GM18520 (cell line): ENCODE results near the gene ASF1B.

Experiments used
- ATAC-seq: cut with Tn5 transposase; IDR thresholded peaks from one replicate; pipeline ENCODE4 v1.9.1; 2021; ENCODE audit not compliant: unreplicated experiment

ASF1B gene

DNA sequence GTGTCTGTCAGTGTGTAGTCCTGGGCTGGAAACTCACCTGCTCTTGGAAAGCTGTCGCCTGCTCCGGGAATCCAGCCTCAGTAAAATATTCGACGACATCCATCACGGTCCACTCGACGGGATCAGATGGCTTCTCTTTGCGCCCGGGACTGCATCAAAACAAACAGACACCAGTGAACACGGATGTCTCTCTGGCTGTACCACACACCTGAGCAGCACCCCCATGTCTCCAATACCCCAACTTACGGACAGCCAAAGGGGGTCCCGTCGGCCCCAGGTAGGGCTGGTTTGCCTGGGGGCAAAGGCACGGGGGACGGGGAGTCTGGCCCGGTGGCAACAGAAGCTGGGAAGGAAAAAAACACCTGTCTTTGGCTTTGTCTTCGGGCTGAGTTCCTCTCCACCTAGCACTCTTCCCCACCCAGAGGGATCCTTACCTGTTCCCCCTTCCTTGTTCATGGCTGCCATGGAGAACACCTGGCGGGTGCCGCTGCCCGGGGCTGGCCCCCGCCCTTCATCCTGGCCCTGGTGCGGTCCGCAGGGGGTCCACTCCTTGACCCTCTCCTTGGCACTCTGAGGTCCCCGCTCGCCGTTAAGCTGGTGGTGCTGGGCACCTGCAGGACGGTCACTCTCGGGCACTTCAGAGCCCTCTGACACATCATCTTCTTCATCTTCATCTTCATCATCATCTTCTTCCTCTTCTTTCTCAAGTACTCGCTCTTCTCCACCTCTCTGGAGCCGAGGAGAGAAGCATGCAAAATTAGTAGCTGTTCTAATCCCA is 47.6 kb downstream of the ASF1B start:
- ATAC-seq = no peak

DNA sequence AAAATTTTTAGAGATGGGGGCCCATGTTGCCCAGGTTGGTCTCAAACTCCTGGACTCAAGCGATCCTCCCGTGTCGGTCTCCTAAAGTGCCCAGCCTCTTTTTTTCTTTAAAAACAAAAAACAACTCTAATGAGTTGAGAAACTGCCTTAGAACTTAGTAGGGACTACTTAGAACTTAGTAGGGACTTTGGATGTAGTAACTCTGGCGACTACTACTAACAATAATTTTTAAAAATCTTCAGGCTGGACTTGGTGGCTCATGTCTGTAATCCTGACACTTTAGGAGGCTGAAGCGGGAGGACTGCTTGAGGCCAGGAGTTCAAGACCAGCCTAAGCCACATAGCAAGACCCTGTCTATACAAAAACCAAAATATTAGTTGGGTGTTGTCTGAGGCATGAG is 50.3 kb downstream of the ASF1B start:
- ATAC-seq = no peak

DNA sequence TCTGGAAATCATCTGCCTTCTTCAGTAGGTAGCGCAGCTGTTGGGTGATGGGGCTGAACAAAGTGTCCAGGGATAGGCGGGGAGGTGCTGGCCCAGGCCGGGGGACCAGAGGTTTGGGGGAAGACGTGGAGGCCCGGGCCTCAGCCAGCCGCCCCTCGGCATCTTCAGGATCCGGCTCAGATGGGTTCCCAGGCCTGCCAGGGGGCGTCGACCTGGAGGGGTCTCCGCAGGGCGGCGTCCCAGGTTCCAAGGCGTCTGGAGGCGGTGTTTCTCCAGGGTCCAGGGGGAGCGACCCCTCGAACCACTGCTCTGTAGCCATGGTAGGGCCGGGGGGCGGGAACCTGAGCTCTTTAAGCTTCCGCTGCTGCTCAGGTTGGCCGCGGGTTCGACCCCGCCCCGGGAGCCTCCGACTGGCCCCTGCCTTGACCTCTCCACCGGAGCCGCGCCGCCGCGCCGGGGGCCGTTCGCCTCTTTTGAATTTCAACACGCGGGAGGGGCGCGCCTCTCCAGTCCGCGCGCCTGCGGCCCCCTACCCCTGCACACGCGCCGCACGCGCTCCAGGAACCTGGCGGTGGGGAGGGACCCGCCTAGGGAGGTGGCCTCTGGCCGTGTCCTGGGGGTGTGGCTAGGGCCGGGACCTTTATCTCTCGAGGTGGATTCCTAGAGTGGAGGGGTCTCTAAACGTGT is 50.9 kb downstream of the ASF1B start, which contains the start of gene C19orf67:
Gene C19orf67, minus strand, starts transcription at position 475 of the 687 bp plus-strand sequence. Its CDS starts 156 bp downstream, at position 319.
- no peak for ATAC-seq

DNA sequence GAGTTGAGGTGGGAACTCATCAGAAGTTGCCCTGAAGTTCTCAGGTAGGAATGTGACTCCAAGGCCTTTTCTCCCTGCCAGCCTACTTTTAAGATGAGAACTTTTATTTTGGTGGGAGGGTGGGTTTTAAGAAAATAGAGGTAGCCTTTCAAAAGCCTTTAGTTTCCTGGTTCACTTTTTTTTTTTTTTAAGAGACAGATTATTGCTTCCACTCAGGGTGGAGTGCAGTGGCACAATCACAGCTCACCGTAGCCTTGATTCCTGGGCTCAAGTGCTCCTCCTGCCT is 53.8 kb downstream of the ASF1B start:
- ATAC-seq = no peak

DNA sequence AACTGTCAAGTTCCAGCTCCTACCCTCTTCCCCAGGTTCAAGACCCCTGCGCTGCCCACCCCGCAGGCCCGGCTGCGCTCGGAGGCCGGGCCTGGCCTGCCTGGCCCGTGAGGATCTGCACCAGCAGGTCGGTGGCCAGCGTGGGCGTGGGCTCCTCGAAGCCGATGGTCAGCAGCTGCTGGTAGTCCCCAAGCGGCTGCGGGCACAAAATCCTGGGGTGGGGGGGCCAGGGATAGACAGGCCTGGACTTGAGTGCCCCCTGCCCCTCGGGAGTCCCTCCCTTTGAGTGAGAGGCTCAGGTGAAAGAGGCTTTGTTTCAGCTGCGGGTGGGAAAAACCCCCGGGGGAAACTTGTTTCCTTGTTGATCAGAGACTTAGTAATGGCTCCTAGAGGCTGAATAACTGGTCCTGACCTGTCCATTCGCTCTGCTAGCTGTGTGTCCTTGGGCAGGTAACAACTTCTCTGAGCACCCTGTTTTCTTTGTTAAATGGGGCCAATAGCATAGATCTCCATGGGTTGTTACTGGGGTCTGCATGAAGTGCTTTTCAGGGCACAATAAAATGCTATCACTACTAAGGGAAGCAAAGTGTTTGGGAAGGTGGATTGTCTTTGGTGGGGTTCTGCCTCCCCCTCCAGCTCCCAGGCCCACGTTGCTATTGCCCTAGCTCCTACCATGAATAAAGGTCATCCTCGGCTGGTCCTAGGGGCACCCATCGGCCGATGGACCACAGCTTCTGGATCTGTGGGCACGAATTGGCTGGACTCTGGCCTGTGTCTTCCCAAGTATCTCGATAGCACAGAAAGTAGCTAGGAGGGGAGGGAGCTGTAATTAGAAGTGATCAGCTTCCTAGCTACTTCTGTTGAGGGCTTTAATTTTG is 54.4 kb downstream of the ASF1B start:
- peak; percentile 13 for ATAC-seq

DNA sequence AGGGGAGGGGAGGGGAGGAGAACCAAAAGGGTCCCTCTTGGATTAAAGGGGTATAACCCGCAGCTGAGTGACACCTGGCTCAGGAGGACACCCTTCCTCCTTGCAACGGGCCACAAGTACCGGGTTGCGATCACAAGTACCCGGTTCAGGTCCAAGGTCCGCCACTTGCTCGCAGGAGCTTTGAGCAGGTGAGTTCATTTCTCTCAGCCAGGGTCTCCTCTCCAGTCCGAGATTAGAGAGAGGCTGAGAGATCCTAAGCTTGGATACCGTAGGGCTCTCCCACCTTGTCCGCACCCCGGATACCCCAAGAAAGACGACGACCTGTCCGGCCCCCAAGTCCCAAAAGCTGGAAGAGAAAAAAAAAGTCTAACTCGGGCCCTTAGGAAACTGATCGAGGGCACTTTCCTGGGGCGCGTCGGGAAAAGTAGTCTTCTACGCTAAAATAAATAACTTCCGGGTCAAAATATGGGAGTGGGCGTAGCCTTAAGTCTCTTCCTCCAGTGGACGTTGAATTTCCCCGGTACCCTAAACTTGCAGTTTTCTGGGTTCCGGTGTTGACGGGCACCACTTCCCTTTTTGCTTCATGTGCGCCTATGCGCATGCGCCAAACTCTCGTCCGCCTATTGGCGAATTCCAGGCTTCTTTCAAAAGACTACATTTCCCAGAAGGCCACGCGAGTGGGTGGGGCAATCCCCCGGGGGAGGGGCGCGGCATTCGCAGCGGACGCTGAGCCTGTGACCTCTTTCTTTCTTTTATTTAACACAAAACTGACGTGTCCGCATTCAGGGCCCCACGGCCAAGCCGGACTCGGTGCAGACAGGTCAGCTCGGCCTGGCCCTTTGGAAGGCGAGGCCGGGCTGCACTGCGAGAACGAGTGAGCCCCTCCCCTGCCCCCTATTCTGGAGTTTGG is 55.2 kb downstream of the ASF1B start:
- peak; percentile 84 for ATAC-seq

DNA sequence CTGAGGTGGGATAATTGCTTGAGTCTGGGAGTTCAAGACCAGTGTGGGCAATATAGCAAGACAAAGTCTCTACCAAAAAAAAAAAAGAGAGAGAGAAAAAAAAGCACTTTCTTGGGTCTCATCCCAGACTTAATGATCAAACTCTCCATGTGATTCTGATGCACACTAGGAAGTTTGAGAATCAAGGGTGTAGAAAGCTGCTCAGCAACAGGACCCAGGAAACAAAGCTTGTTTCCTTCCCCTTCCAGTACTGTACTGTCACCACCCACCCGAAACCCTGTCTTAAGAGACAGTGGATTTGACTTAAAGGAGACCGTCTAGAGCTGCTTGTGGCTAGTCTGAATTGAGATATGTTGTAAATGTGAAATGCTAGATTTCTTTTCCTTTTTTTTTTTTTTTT is 58.0 kb downstream of the ASF1B start:
- ATAC-seq = no peak

DNA sequence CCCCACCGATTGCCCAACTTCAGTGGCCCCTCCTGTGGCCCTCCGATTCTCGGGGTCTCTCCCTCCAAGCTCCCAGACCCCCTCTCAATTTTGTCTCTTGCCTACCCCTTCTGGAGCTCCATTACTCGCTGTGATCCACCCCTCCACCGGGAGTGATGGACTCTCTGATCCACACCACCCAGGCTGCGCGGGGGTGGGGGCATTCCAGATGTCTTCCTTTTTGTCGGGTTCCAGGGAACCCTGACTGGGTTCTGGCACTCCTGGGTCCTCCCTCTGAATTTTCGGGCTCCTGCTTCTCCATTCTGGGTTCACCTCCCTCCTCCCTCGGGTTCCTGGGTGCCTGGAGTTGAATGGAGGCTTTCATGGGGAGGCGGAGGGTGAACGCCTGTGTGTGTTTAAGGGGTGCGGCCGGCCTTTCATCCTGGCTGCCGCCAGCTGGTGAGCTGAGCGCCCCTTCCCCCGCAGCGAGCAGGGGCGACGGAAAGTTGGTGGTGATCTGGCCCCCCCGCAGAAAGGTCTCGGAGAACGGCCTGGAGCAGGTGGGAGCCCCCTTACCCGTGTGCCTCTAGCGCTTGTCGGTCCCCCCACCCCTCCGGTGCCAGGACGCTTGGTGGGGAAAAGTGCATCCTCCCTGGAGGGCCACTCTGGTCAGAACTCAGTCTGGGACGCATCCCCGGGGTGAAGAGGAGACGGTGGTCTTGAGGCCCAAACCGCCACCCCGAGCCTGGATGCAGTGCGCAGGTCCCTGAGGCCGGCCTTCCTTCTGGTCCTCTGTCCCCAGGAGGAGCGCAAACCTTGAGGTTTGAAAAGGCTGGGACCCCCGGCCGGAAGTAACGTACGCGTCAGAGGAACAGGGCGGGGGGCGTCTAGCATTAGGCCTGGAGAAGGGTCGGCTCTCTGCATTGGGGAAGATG is 62.2 kb downstream of the ASF1B start:
- no peak for ATAC-seq

DNA sequence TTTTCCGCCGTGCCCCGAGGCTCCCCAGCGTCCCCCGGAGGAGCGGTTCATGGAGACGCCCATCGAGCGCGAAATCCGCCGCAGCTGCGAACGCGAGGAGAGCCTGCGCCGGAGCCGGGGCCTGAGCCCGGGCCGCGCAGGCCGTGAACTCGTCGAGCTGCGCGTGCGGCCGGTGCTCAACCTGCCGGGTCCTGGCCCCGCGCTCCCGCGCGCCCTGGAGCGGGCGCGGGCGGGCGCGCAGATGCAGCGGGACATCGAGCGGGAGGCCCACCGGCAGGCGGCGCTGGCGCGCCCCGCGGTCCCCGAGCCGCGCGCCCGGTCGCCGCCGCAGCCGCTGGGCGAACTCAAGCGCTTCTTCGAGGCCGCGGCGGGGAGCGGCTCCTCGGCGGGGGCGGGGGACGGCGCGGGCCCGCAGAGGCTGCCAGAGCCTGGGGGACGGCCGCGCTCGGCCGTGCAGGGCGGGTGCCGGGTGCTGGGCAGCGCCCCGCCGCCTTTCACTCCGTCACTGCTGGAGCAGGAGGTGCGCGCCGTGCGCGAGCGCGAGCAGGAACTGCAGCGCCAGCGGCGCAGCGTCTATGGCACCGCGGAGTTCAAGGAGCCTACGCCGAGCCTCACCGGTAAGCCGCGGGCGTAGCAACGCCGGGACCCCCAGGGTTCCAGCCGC is 63.0 kb downstream of the ASF1B start:
- ATAC-seq = peak; percentile 39

DNA sequence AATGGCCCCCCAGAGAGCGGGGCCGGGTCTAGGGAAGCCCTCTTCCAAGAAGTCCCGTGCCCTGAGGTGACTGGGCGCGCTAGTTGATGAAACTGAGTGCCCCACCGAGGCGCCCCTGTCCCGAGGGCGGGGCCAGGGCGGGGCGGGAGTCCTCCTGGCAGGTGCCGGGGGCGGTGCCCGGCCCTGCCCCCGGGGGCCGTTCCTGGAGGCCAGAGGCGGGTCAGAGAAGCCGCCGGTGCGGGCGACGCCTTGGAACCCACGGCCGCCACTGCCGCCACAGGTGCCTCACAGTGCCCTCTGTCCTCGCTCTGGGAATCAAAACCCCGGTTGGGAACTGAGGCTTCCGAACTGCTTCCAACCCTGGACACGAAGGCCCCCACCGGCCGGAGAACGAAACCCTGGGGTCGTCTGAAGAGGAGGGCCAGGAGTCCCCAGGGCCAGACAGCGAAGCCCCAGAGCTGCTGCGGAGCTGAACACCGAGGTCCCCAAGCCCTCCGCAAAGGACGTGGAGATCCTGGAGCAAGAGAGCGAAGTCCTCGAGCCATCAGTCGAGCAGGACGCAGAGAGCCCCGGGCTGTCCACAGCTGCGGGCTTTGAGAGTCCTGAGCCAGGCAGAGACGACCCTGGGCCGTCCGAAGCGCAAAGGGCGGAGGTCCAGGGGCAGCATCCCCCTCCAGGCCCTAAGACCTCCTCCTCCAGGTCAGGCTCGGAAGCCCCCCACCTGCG is 63.7 kb downstream of the ASF1B start, which contains the start of gene MISP3:
Gene MISP3, plus strand, starts transcription at position 252 of the 726 bp plus-strand sequence. CDS start 524 bp downstream, outside the sequence.
- ATAC-seq = no peak

DNA sequence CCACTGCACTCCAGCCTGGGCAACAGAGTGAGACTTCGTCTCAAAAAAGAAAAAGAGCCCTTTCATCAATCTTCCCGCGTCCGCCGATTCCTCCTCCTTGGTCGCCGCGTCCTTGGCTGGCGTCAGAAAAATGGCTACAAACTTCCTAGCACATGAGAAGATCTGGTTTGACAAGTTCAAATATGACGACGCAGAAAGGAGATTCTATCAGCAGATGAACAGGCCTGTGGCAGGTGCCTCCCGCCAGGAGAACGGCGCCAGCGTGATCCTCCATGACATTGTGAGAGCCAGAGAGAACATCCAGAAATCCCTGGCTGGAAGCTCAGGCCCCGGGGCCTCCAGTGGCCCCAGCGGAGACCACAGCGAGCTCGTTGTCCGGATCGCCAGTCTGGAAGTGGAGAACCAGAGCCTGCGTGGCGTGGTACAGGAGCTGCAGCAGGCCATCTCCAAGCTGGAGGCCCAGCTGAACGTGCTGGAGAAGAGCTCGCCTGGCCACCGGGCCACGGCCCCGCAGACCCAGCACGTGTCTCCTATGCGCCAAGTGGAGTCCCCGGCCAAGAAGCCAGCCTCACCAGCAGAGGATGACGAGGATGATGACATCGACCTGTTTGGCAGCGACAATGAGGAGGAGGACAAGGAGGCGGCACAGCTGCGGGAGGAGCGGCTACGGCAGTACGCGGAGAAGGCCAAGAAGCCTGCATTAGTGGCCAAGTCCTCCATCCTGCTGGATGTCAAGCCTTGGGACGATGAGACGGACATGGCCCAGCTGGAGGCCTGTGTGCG is 65.9 kb downstream of the ASF1B start:
- ATAC-seq = no peak
